ENCODE results near the gene NPIPA1.
"Not testable (repeated sequence)": the region's sequence is repeated elsewhere in the genome, so short reads cannot be mapped to it uniquely, and the experiment has no call there.

NPIPA1 gene

GRCh38 chr16:14929176-14929575, 8.1 kb upstream of the NPIPA1 start:
- DNase-seq, result peak in 2 of 10 donors; percentile 36 to 59
- intact Hi-C loops (cut with DNase I), result not testable (repeated sequence)

GRCh38 chr16:14930246-14930645, 7.0 kb upstream of the NPIPA1 start:
- intact Hi-C loops (cut with DNase I), result not testable (repeated sequence)
- DNase-seq, result peak in 3 of 10 donors; percentile 35 to 70 (median 45)

DNA sequence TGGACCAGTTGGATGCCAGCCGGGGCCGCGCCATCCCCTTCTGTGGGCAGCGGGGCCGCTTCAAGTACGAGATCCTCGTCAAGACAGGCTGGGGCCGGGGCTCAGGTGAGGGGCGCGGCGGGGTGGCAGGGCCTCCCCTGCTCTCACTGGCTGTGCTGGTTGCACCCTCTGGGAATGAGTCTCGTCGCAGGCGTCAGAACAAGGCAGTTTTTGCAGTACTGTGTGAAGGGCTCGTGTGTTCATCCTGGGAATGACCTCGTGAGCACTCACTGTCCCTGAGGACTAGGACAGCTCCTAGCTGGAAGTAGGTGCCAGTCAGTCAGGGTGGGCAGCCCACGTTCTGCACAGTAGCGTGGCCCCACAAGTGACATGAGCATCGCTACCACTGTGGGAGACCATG, 6.3 kb upstream of the NPIPA1 start:
- DNase-seq, result peak in 4 of 10 donors; percentile 7 to 64 (median 54)
- intact Hi-C loops (cut with DNase I), result not testable (repeated sequence)

- intact Hi-C loops (cut with DNase I), result not testable (repeated sequence)
- peak in 3 of 10 donors; percentile 33 to 67 (median 51) for DNase-seq
These were observed 4.5 kb upstream of the NPIPA1 start for GRCh38 chr16:14932581-14933375.

DNA sequence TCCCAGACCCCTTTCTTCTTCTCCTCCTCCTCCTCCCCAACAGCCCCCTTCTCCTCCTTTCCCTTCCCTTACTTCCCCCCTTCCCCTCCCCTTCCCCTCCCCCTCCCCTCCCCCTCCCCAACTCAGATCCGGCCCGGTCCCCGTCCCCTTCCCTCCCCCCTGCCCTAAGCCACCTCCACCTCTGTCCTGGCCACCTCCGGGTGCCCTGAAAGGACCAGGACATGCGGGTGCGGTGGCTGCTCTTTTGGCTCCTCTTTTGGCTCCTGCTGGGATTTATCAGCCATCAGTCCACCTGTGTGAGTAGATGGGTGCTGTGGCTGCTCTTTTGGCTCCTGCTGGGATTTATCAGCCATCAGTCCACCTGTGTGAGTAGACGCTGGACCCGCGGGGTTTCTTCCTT, 751 bp downstream of the NPIPA1 start:
- intact Hi-C loops (cut with DNase I), result not testable (repeated sequence)
- peak in 1 of 10 donors; percentile 12 for DNase-seq

- DNase-seq; intact Hi-C loops (cut with DNase I): not testable (repeated sequence)
These were observed 5.4 kb downstream of the NPIPA1 start for GRCh38 chr16:14942686-14943085.

GRCh38 chr16:14955546-14956231, 18.4 kb downstream of the NPIPA1 start:
- DNase-seq, result peak in 3 of 10 donors; percentile 72 to 82 (median 73)
- intact Hi-C loops (cut with DNase I), result no loop called here

GRCh38 chr16:14957576-14958322, 20.5 kb downstream of the NPIPA1 start:
- intact Hi-C loops (cut with DNase I), result no loop called here
- DNase-seq, result peak in 3 of 10 donors; percentile 71 to 85 (median 81)

DNA sequence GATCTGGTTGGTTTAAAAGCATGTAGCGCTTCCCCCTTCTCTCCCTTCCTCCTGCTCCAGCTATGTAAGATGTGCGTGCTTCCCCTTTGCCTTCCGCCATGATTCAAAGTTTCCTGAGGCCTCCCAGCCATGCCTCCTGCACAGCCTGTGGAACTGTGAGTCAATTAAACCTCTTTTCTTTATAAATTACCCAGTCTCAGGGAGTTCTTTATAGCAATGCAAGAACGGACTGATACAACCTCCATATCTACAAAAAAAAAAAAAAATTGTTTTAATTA, 21.0 kb downstream of the NPIPA1 start:
- intact Hi-C loops (cut with DNase I), result no loop called here
- peak in 2 of 10 donors; percentile 10 to 42 for DNase-seq

GRCh38 chr16:14958970-14959369, 21.7 kb downstream of the NPIPA1 start:
- intact Hi-C loops (cut with DNase I), result no loop called here
- peak in 1 of 10 donors; percentile 19 for DNase-seq

DNA sequence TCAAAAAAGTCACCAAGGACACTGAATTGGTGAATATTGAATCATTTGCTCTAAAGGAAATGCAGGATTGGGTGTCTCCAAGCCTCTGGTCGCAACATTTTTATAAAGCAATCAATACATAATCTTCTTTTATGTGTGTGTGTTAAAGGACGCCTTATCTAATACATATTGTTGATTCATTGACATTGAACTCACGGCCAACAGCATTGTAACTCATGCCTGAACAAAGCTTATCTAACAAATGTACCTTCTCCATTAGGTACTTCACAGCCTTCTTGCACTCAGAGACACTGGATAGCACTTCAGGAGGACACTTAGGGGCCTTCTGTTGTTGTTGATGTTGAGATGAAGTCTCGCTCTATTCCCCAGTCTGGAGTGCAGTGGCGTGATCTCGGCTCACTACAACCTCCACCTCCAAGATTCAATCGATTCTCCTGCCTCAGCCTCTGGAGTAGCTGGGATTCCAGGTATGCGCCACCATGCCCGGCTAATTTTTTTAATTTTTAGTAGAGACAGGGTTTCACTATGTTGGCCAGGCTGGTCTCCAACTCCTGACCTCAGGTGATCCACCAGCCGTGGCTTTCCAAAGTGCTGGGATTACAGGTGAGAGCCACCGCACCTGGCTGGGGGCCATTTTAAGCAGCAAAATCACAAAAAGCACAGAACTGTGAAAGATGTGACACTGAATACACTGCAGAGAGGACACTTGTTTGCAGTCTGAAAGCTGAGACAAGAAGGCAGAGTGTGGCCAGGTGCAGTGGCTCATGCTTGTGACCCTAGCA, 24.4 kb downstream of the NPIPA1 start:
- intact Hi-C loops (cut with DNase I), result no loop called here
- DNase-seq, result peak in 3 of 10 donors; percentile 42 to 74 (median 42)

GRCh38 chr16:14963281-14964173, 26.3 kb downstream of the NPIPA1 start:
- DNase-seq, result peak in 2 of 10 donors; percentile 46 to 70
- intact Hi-C loops (cut with DNase I), result no loop called here

- peak in 3 of 10 donors; percentile 63 to 81 (median 70) for DNase-seq
- intact Hi-C loops (cut with DNase I), result no loop called here
These were observed 28.1 kb downstream of the NPIPA1 start for GRCh38 chr16:14965328-14965727.

GRCh38 chr16:14969795-14970194, 32.6 kb downstream of the NPIPA1 start:
- DNase-seq; intact Hi-C loops (cut with DNase I): not testable (repeated sequence)

GRCh38 chr16:14971621-14972228, 34.5 kb downstream of the NPIPA1 start:
- peak in 2 of 10 donors; percentile 68 to 77 for DNase-seq
- intact Hi-C loops (cut with DNase I), result not testable (repeated sequence)

GRCh38 chr16:14973785-14974322, 36.6 kb downstream of the NPIPA1 start:
- peak in 3 of 10 donors; percentile 35 to 72 (median 64) for DNase-seq
- intact Hi-C loops (cut with DNase I), result not testable (repeated sequence)

DNA sequence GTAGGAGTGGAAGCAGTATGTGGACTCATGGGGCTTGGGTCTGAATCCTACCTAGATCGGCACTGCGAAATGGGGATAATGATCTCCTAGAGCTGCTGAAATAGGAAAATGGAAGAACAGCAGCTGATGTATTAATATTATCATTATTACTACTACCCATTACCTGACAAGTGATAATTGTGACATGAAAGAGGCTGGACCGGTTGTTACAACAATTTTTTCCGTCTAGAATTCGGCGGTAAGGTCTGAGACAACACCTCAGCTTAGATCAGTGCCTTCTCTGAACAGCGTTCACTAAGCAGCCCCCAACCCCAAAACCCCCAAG, 37.0 kb downstream of the NPIPA1 start:
- DNase-seq; intact Hi-C loops (cut with DNase I): not testable (repeated sequence)

- DNase-seq, result peak; percentile 78 to 99 (median 90)
- intact Hi-C loops (cut with DNase I), result not testable (repeated sequence)
These were observed 37.6 kb downstream of the NPIPA1 start, which contains the start of gene PDXDC1 for GRCh38 chr16:14974656-14975417. TSS of gene PDXDC1 (plus strand) at chr16:14975026. CDS start at chr16:14975200, 174 bp downstream.
